LNCaP clone FGC (cell line): ENCODE results near the gene PRIMPOL.

Experiments
- DNase-seq: peaks from one replicate; pipeline ENCODE4 v3.0.0-alpha.2; 2011; ENCODE audit warnings: low read depth
- H3K4me3 ChIP-seq: 2 replicates; pipeline ENCODE4 v1.5.1; 2011; ENCODE audit warnings: mild to moderate bottlenecking, low read depth, low read length, control low read depth
- TF ChIP-seq, protein P1 (sequence below): IDR thresholded peaks from 2 replicates; pipeline ENCODE4 v1.5.1; 2012; ENCODE audit warnings: mild to moderate bottlenecking; ENCODE audit not compliant: control insufficient read depth, insufficient read depth; ENCODE audit errors: extremely low read depth

Gene PRIMPOL

DNA sequence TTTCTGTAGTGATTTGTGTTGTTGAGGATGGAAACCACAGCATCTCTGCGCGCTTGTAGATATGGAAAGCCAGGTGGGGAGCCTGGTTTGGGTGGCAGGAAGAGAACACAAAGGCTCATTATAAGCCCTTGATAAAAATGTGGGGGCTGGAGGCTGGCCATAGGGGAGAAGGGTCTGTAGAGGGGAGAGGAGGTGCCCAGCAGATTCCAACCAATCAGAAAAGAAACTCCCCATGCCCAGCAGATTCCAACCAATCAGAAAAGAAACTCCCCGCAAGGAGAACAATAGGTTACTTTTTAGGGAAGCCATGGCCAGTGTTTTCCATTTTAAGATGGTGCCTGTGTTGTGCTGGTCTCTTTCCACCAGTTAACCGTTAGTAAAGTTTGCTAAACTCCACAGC is 94.1 kb downstream of the PRIMPOL start:
- no peak for DNase-seq
- H3K4me3 ChIP-seq: no peak overlapping the region
- TF ChIP-seq, protein P1, sequence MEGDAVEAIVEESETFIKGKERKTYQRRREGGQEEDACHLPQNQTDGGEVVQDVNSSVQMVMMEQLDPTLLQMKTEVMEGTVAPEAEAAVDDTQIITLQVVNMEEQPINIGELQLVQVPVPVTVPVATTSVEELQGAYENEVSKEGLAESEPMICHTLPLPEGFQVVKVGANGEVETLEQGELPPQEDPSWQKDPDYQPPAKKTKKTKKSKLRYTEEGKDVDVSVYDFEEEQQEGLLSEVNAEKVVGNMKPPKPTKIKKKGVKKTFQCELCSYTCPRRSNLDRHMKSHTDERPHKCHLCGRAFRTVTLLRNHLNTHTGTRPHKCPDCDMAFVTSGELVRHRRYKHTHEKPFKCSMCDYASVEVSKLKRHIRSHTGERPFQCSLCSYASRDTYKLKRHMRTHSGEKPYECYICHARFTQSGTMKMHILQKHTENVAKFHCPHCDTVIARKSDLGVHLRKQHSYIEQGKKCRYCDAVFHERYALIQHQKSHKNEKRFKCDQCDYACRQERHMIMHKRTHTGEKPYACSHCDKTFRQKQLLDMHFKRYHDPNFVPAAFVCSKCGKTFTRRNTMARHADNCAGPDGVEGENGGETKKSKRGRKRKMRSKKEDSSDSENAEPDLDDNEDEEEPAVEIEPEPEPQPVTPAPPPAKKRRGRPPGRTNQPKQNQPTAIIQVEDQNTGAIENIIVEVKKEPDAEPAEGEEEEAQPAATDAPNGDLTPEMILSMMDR: no peak

DNA sequence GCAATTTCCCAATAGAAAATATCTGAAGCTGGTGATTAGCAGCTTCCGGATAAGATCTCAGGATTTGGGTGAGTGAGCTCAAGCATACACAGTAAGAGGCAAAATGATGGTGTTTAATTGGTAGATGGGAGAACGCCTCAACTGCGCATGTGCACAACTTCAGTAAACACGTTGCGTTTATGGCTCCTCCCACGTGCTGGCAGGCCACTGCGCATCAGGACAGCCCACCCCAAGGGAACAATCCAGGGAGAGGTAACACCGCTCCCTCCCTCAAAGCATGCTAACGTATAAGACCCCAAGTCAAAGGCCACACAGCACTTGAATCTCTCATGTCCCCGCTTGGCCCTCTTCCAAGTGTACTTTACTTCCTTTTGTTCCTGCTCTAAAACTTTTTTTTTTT is 94.7 kb downstream of the PRIMPOL start:
- TF ChIP-seq, protein P1: no peak
- no peak for DNase-seq
- no peak overlapping the region for H3K4me3 ChIP-seq
